Kidney tubule cell (primary cell): ENCODE results near the gene CFAP61.
"Not testable (repeated sequence)": the region's sequence is repeated elsewhere in the genome, so short reads cannot be mapped to it uniquely, and the experiment has no call there.

Experiments used
- DNase-seq: peaks from one replicate; pipeline ENCODE4 v3.0.0-alpha.2; 2018; ENCODE audit warnings: low spot score

The CFAP61 gene

GRCh38 chr20:20210327-20210726 lies 158.0 kb downstream of the CFAP61 start:
- DNase-seq = peak; percentile 12

GRCh38 chr20:20210943-20211273 lies 158.6 kb downstream of the CFAP61 start:
- DNase-seq = no peak

DNA sequence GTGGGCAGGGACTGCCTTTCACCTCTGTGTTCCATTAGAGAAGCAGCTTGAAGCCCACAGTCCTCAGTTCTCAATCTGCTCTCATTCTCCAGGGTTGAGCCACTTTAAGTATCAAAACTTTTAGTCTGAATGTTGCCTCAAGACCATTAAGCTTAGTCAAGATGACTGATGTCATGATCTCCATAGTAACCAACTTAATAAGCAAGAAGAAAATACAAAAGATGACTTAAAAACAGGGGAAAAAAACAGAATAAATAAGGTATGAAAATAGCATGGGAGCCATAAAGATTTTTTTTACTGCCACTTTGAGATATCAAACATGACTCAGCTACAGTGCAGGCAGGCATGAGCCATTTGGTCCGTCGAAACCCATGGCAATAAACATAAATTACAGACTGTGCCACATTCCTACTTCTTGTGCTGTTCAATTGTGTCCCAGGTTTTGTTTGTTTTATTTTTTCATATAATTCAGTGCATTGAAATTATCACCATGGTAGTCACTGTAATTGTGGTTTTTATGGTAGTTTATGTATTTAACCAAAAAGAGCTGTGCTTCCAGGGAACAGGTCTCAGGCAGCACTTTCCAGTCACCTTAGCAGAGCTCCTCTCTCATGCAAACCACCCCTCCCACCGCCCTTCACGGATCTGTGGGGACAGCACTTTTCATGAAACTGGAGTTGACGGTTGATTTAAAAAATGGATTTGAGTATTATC lies 159.1 kb downstream of the CFAP61 start:
- DNase-seq = peak; percentile 70

DNA sequence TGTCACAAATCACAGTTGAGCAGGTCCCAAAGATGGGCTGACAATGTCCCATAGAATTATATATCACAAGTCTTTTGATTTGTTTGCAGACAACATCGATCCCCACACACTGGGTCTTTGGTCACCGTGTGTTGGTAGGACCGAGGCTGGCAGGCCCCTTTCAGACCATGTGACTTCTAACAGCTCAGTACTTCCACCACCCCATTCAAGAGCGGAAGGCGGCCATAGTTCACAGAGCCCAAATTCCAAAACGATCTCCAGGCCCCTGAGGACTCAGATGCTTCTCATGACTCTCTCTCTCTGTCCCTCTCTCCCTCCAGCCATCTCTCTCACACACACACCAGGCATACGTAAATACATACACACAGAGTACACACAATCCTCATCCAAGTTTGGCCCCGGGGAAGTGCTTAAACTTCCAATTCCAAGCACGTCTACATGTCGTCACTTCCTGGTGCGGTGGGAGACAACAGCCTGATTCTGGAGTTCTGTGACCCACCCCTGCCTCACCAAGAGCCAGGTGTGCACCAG lies 159.7 kb downstream of the CFAP61 start:
- no peak for DNase-seq

- peak; percentile 73 for DNase-seq
Observed at GRCh38 chr20:20212675-20213096, 160.4 kb downstream of the CFAP61 start.

DNA sequence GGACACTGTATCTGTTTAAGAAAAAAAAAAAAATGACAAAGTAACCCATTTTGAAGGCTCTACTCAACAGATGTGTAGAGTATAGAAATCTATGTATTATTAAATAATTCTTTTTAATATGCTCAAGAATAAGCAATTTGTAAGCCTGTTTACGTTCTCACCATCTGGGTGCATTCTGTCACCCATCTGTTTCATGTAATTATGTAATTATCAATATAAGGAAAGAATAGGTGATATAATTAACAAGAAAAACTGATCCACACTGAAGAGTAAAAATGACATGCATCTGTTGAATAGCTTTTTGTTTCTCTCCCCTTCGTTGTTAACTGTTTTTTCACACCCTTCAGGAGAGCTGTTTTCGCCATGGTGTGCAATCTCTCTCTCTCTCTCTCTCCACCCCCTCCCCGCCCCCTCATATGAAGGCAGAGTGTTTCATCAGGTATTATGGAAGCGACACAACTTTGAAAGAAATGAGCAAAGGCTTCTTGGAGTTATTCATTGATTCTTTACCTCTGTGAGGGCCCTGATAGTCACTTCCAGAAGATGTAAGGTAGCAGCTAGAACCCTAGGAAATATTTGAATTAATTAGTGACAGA lies 161.3 kb downstream of the CFAP61 start:
- DNase-seq = no peak

GRCh38 chr20:20214757-20215275 lies 162.5 kb downstream of the CFAP61 start:
- no peak for DNase-seq

- no peak for DNase-seq
Observed at GRCh38 chr20:20215976-20216727, 163.8 kb downstream of the CFAP61 start.

DNA sequence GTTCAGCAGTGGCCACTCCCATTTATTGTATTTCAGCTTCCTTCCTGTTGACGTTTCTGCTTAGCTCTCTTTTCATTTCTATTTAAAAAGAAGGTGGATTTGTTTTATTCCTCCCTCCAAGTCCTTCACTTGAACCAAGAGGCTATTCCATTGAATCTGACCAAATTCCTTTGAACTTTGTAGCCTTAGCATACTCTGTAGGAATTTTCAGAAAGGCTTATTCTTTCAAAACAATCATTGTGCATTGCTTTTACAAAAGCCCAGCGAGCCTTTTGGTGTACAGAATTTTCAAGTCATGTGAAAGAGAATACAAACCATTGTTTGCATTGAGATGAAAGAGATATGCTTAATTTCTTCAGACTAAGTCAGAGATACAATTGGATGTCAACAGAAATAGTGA lies 164.6 kb downstream of the CFAP61 start:
- DNase-seq = no peak

GRCh38 chr20:20217621-20218020 lies 165.3 kb downstream of the CFAP61 start:
- DNase-seq = no peak

DNA sequence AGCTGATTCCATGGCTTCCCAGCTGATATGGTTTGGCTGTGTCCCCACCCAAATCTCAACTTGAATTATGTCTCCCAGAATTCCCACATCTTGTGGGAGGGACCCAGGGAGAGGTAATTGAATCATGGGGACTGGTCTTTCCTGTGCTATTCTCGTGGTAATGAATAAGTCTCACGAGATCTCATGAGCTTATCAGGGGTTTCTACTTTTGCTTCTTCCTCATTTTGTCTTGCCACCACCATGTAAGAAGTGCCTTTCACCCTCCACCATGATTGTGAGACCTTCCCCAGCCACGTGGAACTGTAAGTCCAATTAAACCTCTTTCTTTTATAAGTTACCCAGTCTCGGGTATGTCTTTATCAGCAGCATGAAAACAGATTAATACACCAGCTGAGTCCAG lies 165.8 kb downstream of the CFAP61 start:
- DNase-seq = not testable (repeated sequence)

DNA sequence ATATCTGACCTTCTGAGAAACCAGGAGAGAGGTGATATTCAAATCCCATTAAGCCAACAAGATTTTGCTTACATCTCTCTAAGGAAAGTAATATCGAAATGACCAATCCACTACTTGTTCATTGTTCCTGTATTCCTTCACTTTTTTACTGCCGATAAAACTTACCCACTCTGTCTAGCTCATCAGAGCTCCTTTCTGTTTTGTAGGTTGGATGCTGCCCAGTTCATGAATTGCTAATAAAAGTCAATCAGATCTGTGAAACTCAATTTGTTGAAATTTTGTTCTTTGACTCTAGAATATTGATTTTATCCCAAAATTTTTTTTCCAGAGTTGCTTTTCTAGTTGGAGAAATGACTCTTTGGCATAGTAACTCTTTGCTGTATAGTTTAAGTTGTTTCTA lies 166.7 kb downstream of the CFAP61 start:
- no peak for DNase-seq

DNA sequence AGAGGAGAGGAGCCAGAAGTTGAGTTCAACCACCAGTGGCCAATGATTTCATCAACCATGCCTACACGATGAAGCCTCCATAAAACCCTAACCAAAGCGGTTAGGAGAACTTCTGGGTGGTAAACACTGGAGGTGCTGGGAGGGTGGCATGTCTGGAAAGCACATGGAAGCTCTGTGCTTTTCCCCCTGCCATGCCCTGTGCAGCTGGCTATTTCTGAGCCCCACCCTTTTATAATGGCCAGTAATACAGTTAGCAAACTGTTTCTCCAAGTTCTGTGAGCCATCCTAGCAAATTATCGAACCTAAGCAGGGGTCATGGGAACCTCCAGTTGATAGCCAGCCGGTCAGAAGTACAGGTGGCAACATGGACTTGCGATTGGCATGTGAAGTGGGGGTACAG lies 167.8 kb downstream of the CFAP61 start:
- DNase-seq = no peak

- peak; percentile 44 for DNase-seq
Observed at GRCh38 chr20:20223981-20224380, 171.6 kb downstream of the CFAP61 start.

DNA sequence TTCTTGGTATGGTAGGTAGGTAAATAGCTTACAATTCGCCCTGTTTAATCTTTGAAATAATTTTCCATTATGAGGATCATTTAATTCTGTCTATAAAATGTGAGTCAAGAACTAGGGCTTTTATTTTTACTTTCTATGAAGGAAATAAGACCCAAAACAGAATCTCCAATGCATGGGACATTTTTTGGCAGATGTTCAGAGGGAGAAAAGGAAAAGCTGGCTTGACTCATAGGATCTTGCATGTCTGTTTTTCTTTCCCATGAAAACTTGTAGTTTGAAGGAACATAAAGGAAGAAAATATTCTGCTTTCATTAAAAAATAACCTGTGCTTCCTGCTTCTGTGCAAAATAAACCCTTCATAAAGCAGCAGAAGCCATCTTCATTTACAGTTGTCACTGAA lies 172.5 kb downstream of the CFAP61 start:
- DNase-seq = peak; percentile 24

GRCh38 chr20:20225325-20226043 lies 173.2 kb downstream of the CFAP61 start:
- peak; percentile 17 for DNase-seq

DNA sequence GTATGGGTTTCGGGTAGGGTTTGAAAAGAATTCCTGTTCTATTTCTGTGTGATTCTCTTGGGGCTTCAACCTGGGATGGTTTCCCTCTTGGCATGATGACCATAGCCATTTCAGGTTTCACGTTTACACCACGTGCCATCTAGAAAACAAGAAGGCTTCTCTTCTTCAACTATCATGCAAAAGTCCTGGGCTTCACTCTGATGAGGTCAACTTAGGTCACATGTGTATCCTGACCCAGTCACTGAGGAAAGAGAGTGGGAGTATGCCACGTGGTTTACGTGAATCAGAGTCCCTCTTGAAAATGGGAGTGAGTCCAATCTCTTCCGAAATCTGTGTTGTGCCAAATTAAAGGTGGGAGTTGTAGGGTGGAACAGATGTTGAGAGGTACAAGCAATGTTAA lies 174.2 kb downstream of the CFAP61 start:
- no peak for DNase-seq

DNA sequence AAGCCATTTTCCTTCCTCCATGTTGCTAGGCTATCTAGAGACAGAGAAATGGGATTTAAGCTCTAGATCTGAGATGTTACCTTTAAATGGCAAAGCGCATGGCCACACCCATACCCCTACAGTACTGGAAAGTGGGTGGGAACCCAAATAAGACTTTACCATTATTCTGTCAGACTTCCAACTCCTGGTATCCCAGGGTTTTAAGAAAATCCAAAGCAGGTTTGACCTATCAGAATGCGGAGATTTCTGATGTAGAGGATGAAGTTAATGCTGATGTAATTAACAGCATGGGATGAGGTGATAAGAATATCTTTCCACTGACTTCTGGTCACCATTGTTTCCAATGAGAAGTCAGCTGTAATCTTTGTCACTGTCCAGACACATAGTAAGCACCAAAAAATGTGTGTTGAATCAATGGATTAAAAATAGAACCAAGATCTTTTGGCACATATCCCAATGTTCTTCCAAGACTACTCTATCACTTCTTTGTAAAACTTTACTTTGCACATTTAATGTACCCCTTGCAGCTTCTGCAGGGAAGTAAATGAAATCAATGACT lies 174.8 kb downstream of the CFAP61 start:
- DNase-seq = no peak

- no peak for DNase-seq
Observed at GRCh38 chr20:20228351-20228750, 176.0 kb downstream of the CFAP61 start.

- DNase-seq = peak; percentile 32
Observed at GRCh38 chr20:20229595-20229994, 177.3 kb downstream of the CFAP61 start.

DNA sequence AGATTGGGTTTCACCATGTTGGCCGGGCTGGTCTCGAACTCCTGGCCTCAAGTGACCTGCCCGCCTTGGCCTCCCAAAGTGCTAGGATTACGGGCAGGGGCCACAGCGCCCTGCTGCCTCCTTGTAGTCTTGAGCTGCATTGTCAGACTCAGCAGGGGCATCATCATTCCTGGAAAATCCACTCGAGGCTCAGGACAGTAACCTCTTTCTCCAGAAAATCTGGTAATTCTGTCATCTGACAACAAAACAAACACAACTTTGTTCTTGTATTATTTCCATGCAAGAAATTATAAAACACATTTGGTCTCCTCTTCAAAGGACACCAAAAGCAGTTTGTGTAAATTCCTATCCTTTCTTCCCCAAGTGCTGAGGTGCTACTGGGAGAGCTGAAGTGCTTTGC lies 178.4 kb downstream of the CFAP61 start:
- no peak for DNase-seq
